Inferior parietal cortex (tissue), 1 donor: Measurements from ENCODE around the gene AKAP6.
A peak's percentile ranks its signal among the peaks of the same experiment; 100 is the strongest.
"Not testable (repeated sequence)": the region's sequence is repeated elsewhere in the genome, so short reads cannot be mapped to it uniquely, and the experiment has no call there.

ENCODE experiments used
- DNase-seq: peaks from one replicate; pipeline ENCODE4 v3.0.0-alpha.2; 2016; ENCODE audit errors: extremely low spot score

The AKAP6 gene

DNA sequence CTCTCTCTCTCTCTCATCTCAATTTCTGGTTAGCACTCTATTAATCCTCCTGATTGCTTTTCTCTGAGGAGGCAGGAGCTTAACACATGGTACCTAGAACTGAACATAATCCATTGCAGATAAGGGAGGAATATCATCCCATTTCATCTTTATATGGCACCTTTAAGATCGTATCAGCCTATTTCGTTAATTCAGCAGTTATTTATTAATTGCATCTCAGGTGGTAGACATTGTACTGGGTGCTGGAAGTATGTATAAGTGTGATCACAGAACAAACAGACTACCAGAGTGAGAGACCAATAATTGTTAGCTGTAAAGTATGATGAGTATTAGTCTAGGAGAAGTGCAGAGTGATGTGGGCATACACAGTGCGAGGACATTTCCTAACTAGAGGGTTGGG lies 39.0 kb downstream of the AKAP6 start:
- DNase-seq, result no peak

DNA sequence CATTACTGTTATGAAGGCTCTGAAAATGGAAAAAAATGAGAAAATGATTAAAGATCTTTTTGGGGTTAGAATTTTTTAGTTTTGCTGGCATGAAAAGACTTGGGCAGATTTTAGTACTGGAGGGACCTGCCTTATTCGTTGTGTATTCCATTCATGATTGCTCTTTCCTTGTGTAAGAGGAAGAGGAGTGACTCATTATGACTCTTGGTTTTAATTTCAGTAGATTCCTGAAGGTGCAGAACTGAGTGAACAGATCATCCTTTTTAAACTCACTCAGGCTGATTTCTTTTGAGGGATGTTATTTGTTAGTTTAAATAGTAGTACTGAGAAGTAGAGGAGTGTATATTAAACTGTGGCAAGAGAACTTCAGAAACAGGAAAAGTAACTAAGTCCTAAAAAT lies 41.6 kb downstream of the AKAP6 start:
- peak; percentile 25 for DNase-seq

DNA sequence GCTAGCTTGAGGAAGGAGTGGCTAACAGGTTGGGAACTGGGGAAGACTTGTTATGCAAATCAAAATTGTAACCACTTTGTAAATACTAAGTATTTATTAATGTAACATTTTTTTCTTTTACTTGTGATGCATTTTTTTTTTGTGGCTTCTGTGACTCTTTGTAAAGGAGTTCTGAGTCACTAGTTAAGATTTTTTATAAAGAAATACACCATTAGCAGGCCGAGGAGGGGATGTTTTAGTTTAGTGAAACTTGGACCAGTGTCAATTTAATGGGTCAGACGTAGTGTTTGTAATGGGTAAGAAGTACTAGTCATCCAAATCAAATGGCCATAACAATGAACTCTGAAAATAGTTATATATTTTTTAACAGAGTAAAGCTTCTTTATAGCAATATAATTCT lies 43.1 kb downstream of the AKAP6 start:
- DNase-seq, result no peak

DNA sequence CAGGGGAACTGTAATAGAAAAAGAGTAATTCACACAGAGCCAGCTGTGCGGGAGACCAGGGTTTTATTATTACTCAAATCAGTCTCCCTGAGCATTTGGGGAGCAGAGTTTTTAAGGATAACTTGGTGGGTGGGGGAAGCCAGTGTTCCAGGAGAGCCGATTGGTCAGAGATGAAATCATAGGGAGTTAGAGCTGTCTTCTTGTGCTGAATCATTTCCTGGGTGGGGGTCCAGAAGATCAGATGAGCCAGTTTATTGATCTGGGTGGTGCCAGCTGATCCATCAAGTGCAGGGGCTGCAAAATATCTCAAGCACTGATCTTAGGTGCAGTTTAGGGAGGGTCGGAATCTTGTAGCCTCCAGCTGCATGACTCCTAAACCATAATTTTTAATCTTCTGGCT lies 44.1 kb downstream of the AKAP6 start:
- DNase-seq, result not testable (repeated sequence)

DNA sequence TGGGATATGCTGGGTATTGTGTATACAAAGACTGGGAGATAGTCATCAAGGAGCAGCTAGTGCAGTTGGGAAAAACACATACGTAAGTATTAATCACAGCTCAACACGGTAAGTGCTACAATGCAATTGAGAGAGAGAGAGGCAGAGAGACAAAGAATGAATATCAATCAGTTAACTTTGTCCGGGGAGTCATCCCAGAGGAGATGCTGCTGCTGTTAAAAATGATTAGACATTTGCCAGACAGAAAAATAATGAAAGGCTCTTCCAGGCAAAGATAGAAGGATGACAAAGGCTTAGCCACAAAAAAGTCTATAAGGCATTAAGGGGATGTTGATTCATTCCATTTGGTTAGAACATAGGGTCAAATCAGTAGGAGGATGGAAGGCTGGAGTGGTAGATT lies 45.1 kb downstream of the AKAP6 start:
- peak; percentile 18 for DNase-seq

DNA sequence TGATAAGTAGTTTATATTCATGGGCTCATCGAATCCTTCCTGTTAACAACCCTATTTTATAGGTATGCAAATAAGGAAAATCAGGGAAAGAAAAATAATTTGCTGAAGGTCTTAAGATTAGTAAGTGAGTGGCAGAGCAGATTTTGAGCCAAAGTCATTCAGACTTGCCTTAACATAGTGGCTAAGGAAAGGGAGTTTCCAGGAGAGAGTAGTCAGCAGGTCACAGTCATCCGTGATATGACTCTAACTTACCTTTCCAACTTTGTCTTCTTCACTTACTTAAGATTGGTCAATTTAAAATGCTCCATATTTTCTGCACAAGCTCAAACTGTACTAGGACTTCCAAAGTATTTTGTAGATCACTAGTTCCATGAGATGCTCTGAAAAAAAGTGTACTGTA lies 46.6 kb downstream of the AKAP6 start:
- DNase-seq, result no peak

DNA sequence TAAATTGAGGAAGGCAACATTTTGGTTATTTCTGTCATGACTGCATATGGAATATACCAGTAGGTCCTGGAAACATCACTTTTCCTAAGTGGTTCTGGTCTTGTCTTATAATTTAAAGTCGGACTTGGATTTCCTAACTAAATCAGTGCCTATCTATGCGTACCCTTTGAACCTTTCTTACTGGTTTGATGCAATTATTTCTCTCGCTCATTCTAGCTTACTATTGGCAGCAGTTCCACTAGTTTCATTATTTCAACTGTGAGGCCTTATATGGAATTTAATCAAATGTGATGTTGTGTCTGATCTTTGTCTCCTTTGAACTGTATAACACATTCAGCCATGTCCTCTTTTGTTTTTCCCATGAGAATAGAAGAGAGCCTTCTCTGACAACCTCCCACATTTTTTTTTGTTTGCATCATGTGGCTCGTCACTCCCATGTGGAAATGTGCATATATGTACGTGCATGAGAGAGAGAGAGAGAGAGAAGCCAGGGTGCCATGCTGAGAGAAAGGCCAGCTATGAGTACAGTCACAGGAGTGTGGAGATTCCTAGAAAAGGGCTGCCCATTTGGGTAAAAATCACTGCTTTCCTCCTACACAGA lies 48.0 kb downstream of the AKAP6 start:
- DNase-seq, result peak; percentile 17

DNA sequence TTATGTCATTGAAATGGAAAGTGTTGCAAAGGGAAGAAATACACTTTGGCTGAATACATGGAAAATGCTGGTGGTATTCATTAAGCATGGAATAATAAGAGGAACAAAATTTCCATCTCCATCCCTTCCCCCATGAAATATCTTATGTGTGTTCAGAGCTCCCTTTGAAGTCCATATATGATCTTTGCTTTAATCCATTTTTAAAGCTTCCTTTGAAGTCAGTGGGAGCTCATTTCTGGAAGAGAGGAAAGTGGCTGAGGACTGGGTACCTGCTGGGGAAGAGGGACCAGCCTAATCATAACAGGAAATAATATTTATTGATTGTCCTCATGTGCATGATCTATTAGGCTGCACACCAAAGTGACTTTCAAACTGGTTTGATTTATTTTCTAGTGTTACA lies 49.2 kb downstream of the AKAP6 start:
- no peak for DNase-seq

DNA sequence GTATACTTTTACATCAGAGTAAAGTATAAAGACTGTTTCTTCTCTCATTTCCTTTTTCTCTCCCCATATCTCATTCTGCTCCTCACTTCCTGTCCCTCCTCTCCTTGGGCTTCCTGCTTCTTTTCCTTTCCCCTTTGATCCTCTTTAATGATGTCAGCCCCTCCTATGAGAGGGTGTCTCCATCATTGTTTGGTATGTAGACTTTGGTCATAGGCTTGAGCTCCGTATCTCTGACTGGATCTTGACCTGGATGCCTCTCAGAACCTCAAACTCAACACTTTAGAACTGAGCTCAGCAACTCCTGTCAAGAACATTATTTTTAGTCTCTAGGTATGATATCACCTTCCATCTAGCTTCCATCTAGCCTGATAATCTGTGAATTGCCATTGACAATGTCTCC lies 50.3 kb downstream of the AKAP6 start:
- no peak for DNase-seq

DNA sequence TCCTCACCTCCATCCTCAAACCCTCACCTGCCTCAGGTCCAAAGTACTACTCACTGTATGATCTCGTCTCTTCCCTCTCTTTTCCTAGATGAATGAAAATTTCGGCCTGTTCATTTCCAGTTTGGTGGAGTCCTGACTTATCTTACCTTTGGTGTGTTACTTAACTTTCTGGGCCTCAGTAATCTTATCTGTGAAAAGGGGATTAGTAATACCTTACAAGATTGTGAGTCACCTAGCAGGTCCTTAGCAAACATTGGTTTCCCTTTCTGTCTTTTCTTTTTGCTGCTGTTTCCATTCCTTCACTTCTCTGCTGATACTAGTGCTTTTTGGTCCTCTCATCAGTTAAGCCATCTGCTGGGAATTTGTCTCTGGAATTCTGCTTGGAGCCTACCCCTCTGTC lies 52.8 kb downstream of the AKAP6 start:
- DNase-seq, result no peak

DNA sequence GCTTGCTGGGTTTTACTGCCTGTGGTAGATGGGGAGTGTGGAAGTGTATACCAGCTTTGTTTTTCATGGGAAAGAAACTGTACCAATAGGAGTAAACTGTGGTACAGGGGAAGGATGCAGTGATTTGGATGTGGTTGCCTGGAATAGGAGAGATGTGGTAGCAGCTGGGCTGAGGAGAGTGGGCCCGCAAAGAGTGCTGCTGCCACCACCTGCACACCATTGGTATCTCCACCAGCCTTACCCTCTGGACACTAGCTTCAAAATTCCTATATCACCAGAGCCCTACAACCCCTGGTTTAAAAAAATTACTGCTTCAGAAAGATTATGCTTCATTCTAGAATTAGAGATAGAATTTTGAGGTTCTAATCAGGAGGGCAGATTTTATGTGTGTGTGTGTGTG lies 53.6 kb downstream of the AKAP6 start:
- DNase-seq, result no peak

DNA sequence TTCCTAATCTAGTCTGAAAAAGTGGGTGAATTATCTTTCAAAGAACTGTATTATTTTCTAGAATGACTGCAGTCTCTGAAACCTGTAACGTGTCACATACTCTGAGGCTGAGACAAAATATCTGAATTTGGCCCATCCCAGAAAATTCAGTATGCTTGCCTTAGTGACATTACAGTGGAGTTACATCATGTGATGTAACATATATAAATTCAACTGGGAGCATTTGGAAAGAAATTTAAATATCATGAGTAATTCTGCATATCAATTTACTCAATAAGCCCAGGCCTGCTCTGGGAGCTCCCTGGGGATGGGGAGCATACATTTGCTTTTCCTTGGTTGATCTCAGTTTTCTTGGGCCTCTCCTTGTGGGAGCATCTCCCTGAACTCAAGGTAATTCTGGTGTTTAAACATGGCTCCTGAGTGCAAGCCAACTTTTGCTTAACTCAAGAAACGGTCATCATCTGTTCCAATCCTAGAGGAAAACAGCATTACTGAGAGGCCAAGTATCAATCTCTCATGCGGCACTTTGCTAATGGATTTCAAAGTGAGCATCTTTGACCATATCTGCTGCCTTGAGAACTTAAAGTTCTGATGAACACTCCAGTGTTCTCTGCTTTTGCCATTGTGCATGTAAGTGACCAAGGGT lies 54.4 kb downstream of the AKAP6 start:
- no peak for DNase-seq

DNA sequence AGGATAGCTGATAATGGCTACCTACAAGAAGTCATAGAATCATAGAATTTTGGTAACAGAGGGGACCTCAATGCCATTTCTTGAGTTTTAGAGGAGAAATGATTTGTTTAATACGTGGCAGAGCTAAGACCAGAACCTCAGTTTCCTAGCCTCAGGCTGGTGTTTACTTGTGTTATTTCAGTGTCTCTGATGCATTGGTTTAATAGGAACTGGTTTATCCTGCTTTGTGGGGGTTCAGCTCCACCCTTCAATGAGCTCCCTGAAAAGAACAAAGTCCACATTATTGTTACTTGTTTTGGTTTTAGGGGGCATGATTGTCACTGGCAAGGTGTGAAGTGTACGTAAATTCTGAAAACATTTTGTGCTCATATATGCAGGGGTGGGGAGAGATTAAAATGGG lies 55.4 kb downstream of the AKAP6 start:
- no peak for DNase-seq

DNA sequence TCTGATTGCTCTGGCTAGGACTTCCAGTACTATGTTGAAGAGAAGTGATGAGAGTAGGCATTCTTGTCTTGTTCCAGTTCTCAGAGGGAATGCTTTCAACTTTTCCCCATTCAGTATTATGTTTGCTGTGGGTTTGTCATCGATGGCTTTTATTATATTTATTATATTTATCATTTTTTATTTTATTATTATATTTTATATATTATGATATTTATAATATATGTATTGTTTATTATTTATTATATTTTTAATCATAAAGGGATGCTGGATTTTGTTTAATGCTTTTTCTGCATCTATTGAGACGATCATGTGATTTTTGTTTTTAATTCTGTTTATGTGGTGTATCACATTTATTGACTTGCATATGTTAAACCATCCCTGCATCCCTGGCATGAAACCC lies 58.2 kb downstream of the AKAP6 start:
- not testable (repeated sequence) for DNase-seq

DNA sequence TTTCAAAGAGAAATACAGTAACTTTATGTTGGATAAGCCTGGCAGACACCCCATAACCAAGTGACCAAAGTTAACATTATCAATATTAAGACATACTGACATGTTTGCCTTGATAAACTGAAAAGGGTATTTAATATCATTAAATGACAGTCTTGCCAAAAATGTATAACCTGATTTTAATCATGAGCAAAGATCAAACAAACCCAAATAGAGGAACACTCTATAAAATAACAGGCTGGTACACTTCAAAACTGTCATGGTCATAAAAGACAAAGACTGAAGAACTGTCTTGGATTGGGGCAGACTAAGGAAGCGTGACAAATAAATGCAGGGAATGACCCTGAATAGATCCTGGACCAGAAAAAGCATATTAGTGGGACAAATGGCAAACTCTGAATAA lies 64.0 kb downstream of the AKAP6 start:
- DNase-seq, result no peak

DNA sequence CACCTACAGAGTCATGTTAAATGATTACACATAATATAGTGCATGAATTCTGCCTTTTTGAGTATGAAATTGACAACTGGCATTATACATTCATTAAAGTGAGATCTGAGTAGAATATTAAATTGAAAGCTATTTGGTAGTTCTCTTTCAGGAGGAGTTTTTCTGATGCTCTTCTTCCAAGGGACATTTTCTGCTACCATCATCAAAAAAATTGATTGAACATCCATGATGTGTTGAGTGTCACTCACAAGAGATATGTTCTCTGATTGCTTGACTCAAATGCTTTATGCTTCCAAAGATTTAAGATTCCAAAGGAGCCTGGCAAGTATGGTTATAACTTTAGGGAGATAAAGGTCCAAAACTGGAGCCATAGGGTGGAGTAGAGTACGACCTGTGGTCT lies 64.9 kb downstream of the AKAP6 start:
- DNase-seq, result no peak

DNA sequence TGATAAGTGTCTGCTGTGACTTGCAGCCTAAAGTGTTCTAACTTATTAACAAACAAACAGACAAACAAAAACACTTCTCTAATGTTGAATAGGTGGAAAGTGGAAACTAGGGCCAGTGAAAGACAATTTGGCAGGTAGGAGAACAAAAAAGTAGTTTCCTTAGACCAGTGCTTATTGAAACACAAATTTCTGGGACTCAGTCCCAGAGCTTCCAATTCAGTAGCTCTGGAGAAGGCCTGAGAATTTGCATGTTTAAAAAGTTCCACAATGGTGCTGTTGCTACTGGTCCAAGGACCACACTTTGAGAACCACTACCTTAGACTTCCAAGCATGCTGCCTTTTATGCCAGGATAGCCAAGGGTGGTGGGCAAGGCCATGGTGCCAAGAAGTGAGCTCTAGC lies 67.8 kb downstream of the AKAP6 start:
- no peak for DNase-seq

DNA sequence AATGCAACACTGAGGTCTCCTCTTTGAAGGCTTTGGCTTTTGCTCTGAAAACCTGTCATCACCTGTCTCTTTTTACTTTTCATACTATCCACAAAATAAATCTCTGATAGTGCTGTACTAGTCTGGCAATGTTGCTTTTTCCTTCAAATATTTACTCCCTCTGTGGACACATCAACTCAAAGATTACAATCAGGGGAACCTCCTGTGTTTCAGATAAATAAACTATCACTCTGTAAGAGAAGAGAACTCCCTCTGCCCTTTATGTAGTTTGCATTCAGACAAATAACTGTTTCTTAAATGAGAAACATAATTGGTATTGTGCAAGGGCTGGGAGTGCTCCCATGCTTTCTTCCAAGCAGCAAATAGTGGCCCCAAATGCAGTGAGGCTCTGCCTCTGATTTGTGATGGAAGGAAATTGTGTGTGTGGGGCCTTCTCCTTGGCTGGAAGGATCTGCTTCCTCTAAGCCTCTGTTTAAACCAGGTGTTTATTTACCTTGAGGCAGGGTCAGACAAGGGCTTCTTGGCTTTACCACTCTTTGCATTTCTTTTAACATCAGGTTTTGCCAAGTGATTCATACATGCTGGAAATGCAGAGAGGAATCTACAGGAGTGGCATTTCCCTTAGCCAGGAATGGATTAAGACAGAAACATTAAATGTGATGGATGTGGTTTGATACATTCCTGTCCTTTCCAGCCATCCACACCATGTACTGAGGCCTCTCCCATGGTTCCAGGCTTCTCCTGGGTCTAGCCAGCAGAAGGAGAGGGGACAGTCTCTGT lies 69.0 kb downstream of the AKAP6 start:
- DNase-seq, result no peak

DNA sequence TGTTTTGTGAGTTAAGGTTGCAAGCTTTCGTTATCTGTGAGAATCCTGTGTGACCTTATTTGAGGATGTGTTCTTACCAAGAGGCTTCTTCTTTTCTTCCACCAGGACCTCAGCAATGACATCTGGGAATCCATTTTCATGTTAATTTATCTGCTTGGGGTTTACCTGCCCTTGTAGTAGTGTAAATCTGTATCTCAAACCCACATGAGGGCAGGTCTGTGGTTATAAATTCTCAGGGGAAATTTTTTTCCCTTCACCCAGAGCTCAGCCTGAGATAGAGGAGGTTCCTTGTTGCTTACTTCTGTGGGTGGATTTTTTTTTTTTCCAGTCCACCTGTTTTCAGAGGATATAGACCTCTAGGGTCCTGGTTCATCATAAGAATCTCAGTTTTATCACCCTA lies 70.8 kb downstream of the AKAP6 start:
- DNase-seq, result no peak

DNA sequence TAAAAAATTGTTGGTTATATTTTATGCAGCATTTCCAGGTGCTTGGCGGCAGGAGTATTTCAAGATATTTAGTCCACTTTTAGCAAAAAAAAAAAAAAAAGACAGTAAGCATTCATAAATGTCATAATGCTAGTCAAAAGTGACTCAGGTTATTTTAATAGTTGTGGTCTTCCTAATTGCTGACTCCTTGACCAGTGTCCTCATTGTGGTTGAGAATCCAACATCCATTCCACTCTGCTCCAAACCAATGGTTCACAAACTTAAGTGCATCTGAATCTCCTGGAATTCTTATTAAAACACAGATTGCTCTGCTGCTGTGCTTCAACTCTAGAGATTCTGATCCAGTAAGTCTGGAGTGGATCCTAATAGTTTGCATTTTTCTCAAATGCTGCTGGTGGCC lies 71.4 kb downstream of the AKAP6 start:
- DNase-seq, result no peak

DNA sequence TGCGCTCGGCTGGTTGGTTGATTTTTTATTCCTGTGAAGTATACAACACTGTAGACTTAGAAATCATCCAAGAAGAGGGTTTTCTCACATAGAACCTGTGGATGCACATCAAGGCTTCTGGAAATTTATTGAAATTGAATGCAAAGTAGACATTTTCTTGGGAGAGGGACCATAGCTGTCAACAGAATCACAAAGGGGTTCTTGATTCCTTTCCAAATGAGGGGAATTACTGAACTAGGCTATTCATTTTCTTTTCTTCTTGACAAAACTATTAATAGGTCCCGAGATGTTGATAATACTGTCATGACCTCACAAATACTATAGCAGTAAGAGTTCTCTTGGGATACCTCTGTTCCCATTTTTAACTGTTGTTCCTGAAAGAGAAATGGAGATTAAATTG lies 73.9 kb downstream of the AKAP6 start:
- no peak for DNase-seq

DNA sequence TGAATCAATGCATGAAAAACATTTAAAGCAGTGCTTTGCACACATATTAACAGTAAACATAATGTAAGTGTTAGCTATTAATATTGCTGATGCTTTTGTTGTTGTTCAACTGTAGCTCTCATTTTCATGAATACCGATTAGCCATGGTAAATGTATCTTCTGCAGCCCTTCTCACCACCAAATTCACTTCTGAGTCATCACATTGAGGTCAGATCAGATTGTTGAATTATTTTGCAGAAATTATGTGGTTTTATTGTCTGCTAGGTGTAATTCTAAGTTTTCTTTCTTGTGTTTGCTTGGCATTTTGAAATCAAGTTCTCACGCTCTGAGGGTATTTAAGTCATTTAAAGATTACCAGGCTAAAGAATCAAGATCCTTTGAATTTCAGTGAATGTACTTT lies 74.6 kb downstream of the AKAP6 start:
- DNase-seq, result no peak
